ENCODE measurements around the gene EML3. TPM values are rescaled to one million over a fixed set of nuclear protein-coding genes. Genes with fewer than 3 reads are reported as not detected.

Gene EML3
- total RNA-seq, 2 donors from 2014 or later, result 51.5 to 57.7 TPM

- Histone ChIP-seq H3K27ac (ENCODE audit: low read depth, low read length) (no peak overlapping the region), H3K4me1 (ENCODE audit: control insufficient read depth, insufficient read depth, low read length) (peaks cover 13% of the 10 kb centered on the region), H3K27me3 (ENCODE audit: control insufficient read depth, insufficient read depth, low read length, poor library complexity, severe bottlenecking) (peaks cover 11% of the 10 kb centered on the region), H3K9me3 (ENCODE audit: control insufficient read depth, low read length) (no peaks in the 10 kb centered on the region), H3K9ac (ENCODE audit: extremely low read depth, low read length, poor library complexity, severe bottlenecking) (peak overlapping the region; percentile 82), H3K4me3 (ENCODE audit: low read length) (peak overlapping the region; percentile 96), H3K36me3 (ENCODE audit: control insufficient read depth, insufficient read depth, low read length) (peaks cover 49% of the 10 kb centered on the region)
- Mint-ChIP-seq H3K27me3 (ENCODE audit: insufficient read depth) (peaks cover 24% of the 10 kb centered on the region), H3K9me3 (no peaks in the 10 kb centered on the region), H3K27ac (peak overlapping the region; percentile 84), H3K36me3 (ENCODE audit: low read depth) (peaks cover 60% of the 10 kb centered on the region), H3K4me1 (peaks cover 44% of the 10 kb centered on the region), H3K4me3 (peak overlapping the region; percentile 77)
- peak; percentile 50 for DNase-seq
- 71 to 79% methylated on average over 5 of the region's 5 CpGs for WGBS, 2 experiments (ENCODE audit: insufficient coverage in 1 of 2, insufficient read length in 1 of 2)
- TF ChIP-seq, protein P1, sequence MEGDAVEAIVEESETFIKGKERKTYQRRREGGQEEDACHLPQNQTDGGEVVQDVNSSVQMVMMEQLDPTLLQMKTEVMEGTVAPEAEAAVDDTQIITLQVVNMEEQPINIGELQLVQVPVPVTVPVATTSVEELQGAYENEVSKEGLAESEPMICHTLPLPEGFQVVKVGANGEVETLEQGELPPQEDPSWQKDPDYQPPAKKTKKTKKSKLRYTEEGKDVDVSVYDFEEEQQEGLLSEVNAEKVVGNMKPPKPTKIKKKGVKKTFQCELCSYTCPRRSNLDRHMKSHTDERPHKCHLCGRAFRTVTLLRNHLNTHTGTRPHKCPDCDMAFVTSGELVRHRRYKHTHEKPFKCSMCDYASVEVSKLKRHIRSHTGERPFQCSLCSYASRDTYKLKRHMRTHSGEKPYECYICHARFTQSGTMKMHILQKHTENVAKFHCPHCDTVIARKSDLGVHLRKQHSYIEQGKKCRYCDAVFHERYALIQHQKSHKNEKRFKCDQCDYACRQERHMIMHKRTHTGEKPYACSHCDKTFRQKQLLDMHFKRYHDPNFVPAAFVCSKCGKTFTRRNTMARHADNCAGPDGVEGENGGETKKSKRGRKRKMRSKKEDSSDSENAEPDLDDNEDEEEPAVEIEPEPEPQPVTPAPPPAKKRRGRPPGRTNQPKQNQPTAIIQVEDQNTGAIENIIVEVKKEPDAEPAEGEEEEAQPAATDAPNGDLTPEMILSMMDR (conservative IDR thresholded peaks at IDR 0.05), result no peak
Measured at GRCh38 chr11:62599901-62600300, 12.7 kb downstream of the EML3 start.

- Mint-ChIP-seq H3K36me3 (ENCODE audit: low read depth) (peaks cover 65% of the 10 kb centered on the region), H3K4me3 (peak overlapping the region; percentile 77), H3K9me3 (no peaks in the 10 kb centered on the region), H3K27ac (peak overlapping the region; percentile 74), H3K4me1 (peaks cover 44% of the 10 kb centered on the region), H3K27me3 (ENCODE audit: insufficient read depth) (peaks cover 19% of the 10 kb centered on the region)
- Histone ChIP-seq H3K4me3 (ENCODE audit: low read length) (peak overlapping the region; percentile 96), H3K27ac (ENCODE audit: low read depth, low read length) (no peak overlapping the region), H3K36me3 (ENCODE audit: control insufficient read depth, insufficient read depth, low read length) (peaks cover 56% of the 10 kb centered on the region), H3K9me3 (ENCODE audit: control insufficient read depth, low read length) (no peaks in the 10 kb centered on the region), H3K27me3 (ENCODE audit: control insufficient read depth, insufficient read depth, low read length, poor library complexity, severe bottlenecking) (peaks cover 11% of the 10 kb centered on the region), H3K4me1 (ENCODE audit: control insufficient read depth, insufficient read depth, low read length) (peaks cover 10% of the 10 kb centered on the region), H3K9ac (ENCODE audit: extremely low read depth, low read length, poor library complexity, severe bottlenecking) (no peak overlapping the region)
- peak; percentile 97 for DNase-seq
- TF ChIP-seq, protein P1 (conservative IDR thresholded peaks at IDR 0.05), result no peak
- 58 to 94% methylated on average over 3 to 7 of the region's 7 CpGs for WGBS, 2 experiments (ENCODE audit: insufficient coverage in 1 of 2, insufficient read length in 1 of 2)
Measured at GRCh38 chr11:62599069-62599696, 13.4 kb downstream of the EML3 start.

- Histone ChIP-seq H3K27me3 (ENCODE audit: control insufficient read depth, insufficient read depth, low read length, poor library complexity, severe bottlenecking) (no peaks in the 10 kb centered on the region), H3K9ac (ENCODE audit: extremely low read depth, low read length, poor library complexity, severe bottlenecking) (no peak overlapping the region), H3K36me3 (ENCODE audit: control insufficient read depth, insufficient read depth, low read length) (peaks cover 73% of the 10 kb centered on the region), H3K4me3 (ENCODE audit: low read length) (no peak overlapping the region), H3K4me1 (ENCODE audit: control insufficient read depth, insufficient read depth, low read length) (peaks cover 10% of the 10 kb centered on the region), H3K9me3 (ENCODE audit: control insufficient read depth, low read length) (no peaks in the 10 kb centered on the region), H3K27ac (ENCODE audit: low read depth, low read length) (no peak overlapping the region)
- peak; percentile 36 for DNase-seq
- TF ChIP-seq, protein P1 (conservative IDR thresholded peaks at IDR 0.05), result no peak
- 91 to 98% methylated on average over 8 of the region's 8 CpGs for WGBS, 2 experiments (ENCODE audit: insufficient coverage in 1 of 2, insufficient read length in 1 of 2)
- Mint-ChIP-seq H3K4me1 (peaks cover 43% of the 10 kb centered on the region), H3K27ac (no peak overlapping the region), H3K9me3 (no peaks in the 10 kb centered on the region), H3K27me3 (ENCODE audit: insufficient read depth) (no peaks in the 10 kb centered on the region), H3K36me3 (ENCODE audit: low read depth) (peaks cover 70% of the 10 kb centered on the region), H3K4me3 (no peak overlapping the region)
Measured at GRCh38 chr11:62595124-62595523, 17.5 kb downstream of the EML3 start.

Data from endodermal cell (in vitro differentiated cells).